H1 (cell line): Measurements from ENCODE around the gene PPP1R3G. TPM values are rescaled to one million over a fixed set of nuclear protein-coding genes. Genes with fewer than 3 reads are reported as not detected.

Experiments
- CEBPB ChIP-seq: IDR thresholded peaks from 2 replicates; pipeline ENCODE4 v1.6.1; 2012; ENCODE audit warnings: low read depth, low read length
- CHD2 ChIP-seq: IDR thresholded peaks from 2 replicates; pipeline ENCODE4 v1.6.1; 2012; ENCODE audit warnings: low read length, improper control_type of control experiment
- CHD7 ChIP-seq: fragments of 300-600 bp; sonication (generic); IDR thresholded peaks from 2 replicates; pipeline ENCODE4 v1.7.1; 2012; ENCODE audit warnings: low read length, moderate library complexity, mild to moderate bottlenecking, inconsistent platforms; ENCODE audit not compliant: insufficient replicate concordance
- EZH2 ChIP-seq: fragments of 200-600 bp; sonication (generic); IDR thresholded peaks from 2 replicates; pipeline ENCODE4 v1.7.1; 2012; ENCODE audit warnings: low read depth, mild to moderate bottlenecking, moderate library complexity, low read length, inconsistent platforms; ENCODE audit not compliant: severe bottlenecking
- RBBP5 ChIP-seq: IDR thresholded peaks from 2 replicates; pipeline ENCODE4 v1.7.1; 2012; ENCODE audit warnings: low read depth, mild to moderate bottlenecking, inconsistent platforms, low read length, moderate library complexity, borderline replicate concordance
- SAP30 ChIP-seq: fragments of 300-600 bp; sonication (generic); IDR thresholded peaks from 2 replicates; pipeline ENCODE4 v1.7.1; 2012; ENCODE audit warnings: low read length, moderate library complexity, mild to moderate bottlenecking, inconsistent platforms; ENCODE audit not compliant: insufficient read depth, insufficient replicate concordance
- SRF ChIP-seq: IDR thresholded peaks from 2 replicates; pipeline ENCODE4 v1.6.1; 2011; ENCODE audit warnings: mild to moderate bottlenecking, low read depth, low read length, moderate library complexity
- TAF1 ChIP-seq: IDR thresholded peaks from 2 replicates; pipeline ENCODE4 v1.6.1; 2011; ENCODE audit warnings: mild to moderate bottlenecking, low read depth, low read length
- polyA plus RNA-seq, 7 experiments: library from polyadenylated mRNA; depleted of rRNA in 3 of 7; stranded (reverse) in 5 of 7; unstranded in 2 of 7; fragments of >200 nt in 5 of 7; fragments of 200-250 nt in 2 of 7; gene quantifications; 1 replicate in 5 of 7; 2 replicates in 1 of 7; 4 replicates in 1 of 7; pipeline versions ENCODE4 v1.2.1 to v1.2.3, GENCODE V29; 2011 to 2013; ENCODE audit warnings: missing spikeins in 2 of 7, mixed read lengths in 2 of 7
- total RNA-seq: library from RNA; stranded (reverse); fragmentation: NEBNext Ultra II Directional; extraction: Animal tissue kit (Norgen Biotek cat#: 25700); gene quantifications from 2 replicates; pipeline ENCODE4 v1.2.1, GENCODE V29; 2021
- TF ChIP-seq, protein P1 (sequence below): IDR thresholded peaks from 2 replicates; pipeline ENCODE4 v1.6.1; 2011; ENCODE audit warnings: low read depth, mild to moderate bottlenecking, low read length; ENCODE audit not compliant: insufficient read depth
- TF ChIP-seq, protein P2 (sequence below): IDR thresholded peaks from 2 replicates; pipeline ENCODE4 v1.6.1; 2012; ENCODE audit warnings: inconsistent platforms

Gene PPP1R3G
- total and polyA plus RNA-seq, 2 of the 8 experiments (the other 6 are each of a cell fraction or from before 2014, with no cell fraction given), result 0.03 to 0.09 TPM

DNA sequence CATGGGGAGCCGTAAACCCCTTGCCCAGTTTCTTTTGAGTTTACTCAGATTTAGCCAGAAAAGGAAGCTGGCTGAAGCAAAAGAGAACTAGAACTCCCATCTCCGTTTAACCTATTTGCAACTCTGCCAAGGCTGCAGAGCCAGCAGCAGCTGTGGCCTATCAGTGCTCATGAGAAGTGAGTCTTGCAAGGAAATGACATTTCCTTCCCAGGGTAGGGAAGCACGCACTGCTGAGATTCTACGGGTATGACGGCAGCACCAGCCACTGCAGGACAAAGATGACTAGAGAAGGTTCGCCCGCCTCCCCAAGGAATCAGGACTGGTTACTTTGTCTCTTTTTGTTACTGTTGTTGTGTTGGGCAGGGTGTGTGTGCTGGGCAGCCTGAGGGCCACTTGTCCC is 47.6 kb downstream of the PPP1R3G start (continued):
- TF ChIP-seq SRF (no peak), TAF1 (0 out of 2 replicates have a peak, but pooled peaks have one; percentile 17), RBBP5 (no peak), EZH2 (no peak), SAP30 (no peak), CHD7 (peak; percentile 35), CEBPB (no peak), CHD2 (no peak)
- TF ChIP-seq, protein P1, sequence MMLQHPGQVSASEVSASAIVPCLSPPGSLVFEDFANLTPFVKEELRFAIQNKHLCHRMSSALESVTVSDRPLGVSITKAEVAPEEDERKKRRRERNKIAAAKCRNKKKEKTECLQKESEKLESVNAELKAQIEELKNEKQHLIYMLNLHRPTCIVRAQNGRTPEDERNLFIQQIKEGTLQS, result no peak
- TF ChIP-seq, protein P2, sequence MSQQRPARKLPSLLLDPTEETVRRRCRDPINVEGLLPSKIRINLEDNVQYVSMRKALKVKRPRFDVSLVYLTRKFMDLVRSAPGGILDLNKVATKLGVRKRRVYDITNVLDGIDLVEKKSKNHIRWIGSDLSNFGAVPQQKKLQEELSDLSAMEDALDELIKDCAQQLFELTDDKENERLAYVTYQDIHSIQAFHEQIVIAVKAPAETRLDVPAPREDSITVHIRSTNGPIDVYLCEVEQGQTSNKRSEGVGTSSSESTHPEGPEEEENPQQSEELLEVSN, result no peak
